Measurements from ENCODE around the gene SLC2A13. TPM values are rescaled to one million over a fixed set of nuclear protein-coding genes. Genes with fewer than 3 reads are reported as not detected.

SLC2A13 gene
- total RNA-seq, 2 donors from 2014 or later: 14.5 to 20.0 TPM

- DNase-seq (ENCODE audit: low spot score): no peak
- H3K4me1 ChIP-seq (ENCODE audit: control insufficient read depth in 1 of 2, low read depth in 2 of 2): no peaks in the 10 kb centered on the region
- no peak for TF ChIP-seq CTCF (IDR thresholded peaks at IDR 0.05)
- H3K27me3 ChIP-seq (replicated peaks; ENCODE audit: insufficient read depth): no peaks in the 10 kb centered on the region
- no peak for ATAC-seq (ENCODE audit: insufficient number of reproducible peaks, low FRiP score, low read depth)
- H3K36me3 ChIP-seq: no peaks in the 10 kb centered on the region
- H3K4me3 ChIP-seq: no peak overlapping the region
- H3K27ac ChIP-seq: no peak overlapping the region
- H3K9me3 ChIP-seq: no peaks in the 10 kb centered on the region
Measured at GRCh38 chr12:39830852-39831520, 274.9 kb downstream of the SLC2A13 start.

- Histone ChIP-seq H3K36me3 (no peaks in the 10 kb centered on the region), H3K4me3 (no peak overlapping the region), H3K27ac (no peak overlapping the region), H3K27me3 (replicated peaks; ENCODE audit: insufficient read depth) (no peaks in the 10 kb centered on the region), H3K9me3 (no peaks in the 10 kb centered on the region), H3K4me1 (ENCODE audit: control insufficient read depth in 1 of 2, low read depth in 2 of 2) (no peaks in the 10 kb centered on the region)
- DNase-seq (ENCODE audit: low spot score) (no peak), ATAC-seq (ENCODE audit: insufficient number of reproducible peaks, low FRiP score, low read depth) (no peak)
- no peak for TF ChIP-seq CTCF (IDR thresholded peaks at IDR 0.05)
Measured at GRCh38 chr12:39830171-39830570, 275.7 kb downstream of the SLC2A13 start.

DNA sequence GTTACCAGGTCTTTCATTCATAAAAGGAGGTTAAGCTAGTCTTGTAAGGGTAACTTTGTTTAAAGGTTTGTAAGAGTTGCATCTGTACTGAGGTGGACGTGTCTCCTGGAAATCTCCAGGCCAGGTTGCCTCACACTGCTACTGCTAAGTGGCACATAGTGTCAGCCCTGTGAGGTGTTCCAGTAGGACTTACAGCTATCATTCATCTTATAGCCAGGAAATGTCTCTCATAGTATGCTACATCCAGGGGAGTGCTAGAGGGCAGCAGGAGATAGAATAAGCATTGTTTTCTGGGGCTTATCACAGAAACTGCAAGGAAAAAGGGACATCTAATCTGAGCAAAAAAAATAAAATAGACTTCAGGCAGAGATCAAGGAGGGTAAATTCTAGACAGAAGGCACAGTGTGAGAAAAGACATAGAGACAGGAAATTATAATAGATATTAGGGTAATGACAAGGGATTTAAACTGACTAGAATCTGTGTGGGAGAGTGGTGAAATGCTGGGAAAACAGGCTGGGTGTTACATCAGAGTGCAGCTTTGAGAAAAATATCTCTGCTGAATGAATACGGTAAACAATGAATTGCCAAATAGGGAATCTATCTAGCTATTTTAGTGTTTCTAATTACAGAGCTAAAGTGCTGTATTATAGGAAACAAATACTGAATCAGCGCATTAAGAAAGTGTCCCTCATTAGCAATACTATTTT, 281.2 kb downstream of the SLC2A13 start:
- ATAC-seq (ENCODE audit: insufficient number of reproducible peaks, low FRiP score, low read depth) (no peak), DNase-seq (ENCODE audit: low spot score) (no peak)
- H3K4me1 ChIP-seq (ENCODE audit: control insufficient read depth in 1 of 2, low read depth in 2 of 2): no peaks in the 10 kb centered on the region
- H3K9me3 ChIP-seq: no peaks in the 10 kb centered on the region
- H3K27ac ChIP-seq: no peak overlapping the region
- no peak for TF ChIP-seq CTCF (IDR thresholded peaks at IDR 0.05)
- no peaks in the 10 kb centered on the region for H3K27me3 ChIP-seq (replicated peaks; ENCODE audit: insufficient read depth)
- no peaks in the 10 kb centered on the region for H3K36me3 ChIP-seq
- no peak overlapping the region for H3K4me3 ChIP-seq

GRCh38 chr12:39816671-39817185, 289.2 kb downstream of the SLC2A13 start:
- H3K9me3 ChIP-seq: no peaks in the 10 kb centered on the region
- TF ChIP-seq CTCF (IDR thresholded peaks at IDR 0.05): no peak
- no peaks in the 10 kb centered on the region for H3K4me1 ChIP-seq (ENCODE audit: control insufficient read depth in 1 of 2, low read depth in 2 of 2)
- ATAC-seq (ENCODE audit: insufficient number of reproducible peaks, low FRiP score, low read depth) (no peak), DNase-seq (ENCODE audit: low spot score) (no peak)
- H3K36me3 ChIP-seq: no peaks in the 10 kb centered on the region
- no peaks in the 10 kb centered on the region for H3K27me3 ChIP-seq (replicated peaks; ENCODE audit: insufficient read depth)
- no peak overlapping the region for H3K27ac ChIP-seq
- no peak overlapping the region for H3K4me3 ChIP-seq

DNA sequence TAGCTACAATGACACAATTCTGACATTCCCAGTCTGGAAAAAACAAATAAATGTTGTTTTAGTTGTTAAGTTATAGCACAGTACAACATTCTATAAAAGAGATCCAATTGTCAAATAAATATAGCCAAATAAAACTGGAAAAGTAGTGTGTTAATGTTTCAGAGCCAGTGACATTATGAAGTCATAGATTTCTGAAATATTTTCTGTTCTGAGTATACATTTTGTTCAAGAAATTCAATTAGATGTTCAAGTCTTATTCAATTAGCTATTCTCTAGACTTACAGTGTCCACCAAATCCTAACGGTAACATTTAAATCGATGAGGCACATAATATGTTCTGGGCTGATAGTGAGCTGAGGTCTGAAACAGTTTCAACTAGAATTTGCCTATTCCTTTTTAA, 290.1 kb downstream of the SLC2A13 start:
- Histone ChIP-seq H3K36me3 (no peaks in the 10 kb centered on the region), H3K4me3 (no peak overlapping the region), H3K27me3 (replicated peaks; ENCODE audit: insufficient read depth) (no peaks in the 10 kb centered on the region), H3K4me1 (ENCODE audit: control insufficient read depth in 1 of 2, low read depth in 2 of 2) (no peaks in the 10 kb centered on the region), H3K27ac (no peak overlapping the region), H3K9me3 (no peaks in the 10 kb centered on the region)
- no peak for TF ChIP-seq CTCF (IDR thresholded peaks at IDR 0.05)
- DNase-seq (ENCODE audit: low spot score) (no peak), ATAC-seq (ENCODE audit: insufficient number of reproducible peaks, low FRiP score, low read depth) (no peak)

Measured in thoracic aorta (tissue), 2 donors.